Mesendoderm (in vitro differentiated cells): ENCODE measurements around the gene DCAF17. TPM values are rescaled to one million over a fixed set of nuclear protein-coding genes. Genes with fewer than 3 reads are reported as not detected.

ENCODE experiments used
- small RNA-seq: library from polyadenylated mRNA; stranded (forward); fragments of <200 nt; extraction: miRNeasy Mini kit (QIAGEN cat#:217004); gene quantifications from one replicate; pipeline ENCODE3, GENCODE V24; 2013; ENCODE audit not compliant: insufficient read depth

DCAF17 gene

Small RNA genes lying within 50 kb of the gene (small RNA-seq; reads per million reads assigned to genes)
- not detected for gene AC007969.2
